ENCODE data around the gene COLGALT1. TPM values are rescaled to one million over a fixed set of nuclear protein-coding genes. Genes with fewer than 3 reads are reported as not detected.

COLGALT1 gene
- total RNA-seq, 1 donor from 2014 or later = 40.6 TPM

GRCh38 chr19:17623224-17623935 is 67.9 kb downstream of the COLGALT1 start:
- DNase-seq = no peak

GRCh38 chr19:17624314-17624991 is 69.0 kb downstream of the COLGALT1 start:
- DNase-seq = no peak

DNA sequence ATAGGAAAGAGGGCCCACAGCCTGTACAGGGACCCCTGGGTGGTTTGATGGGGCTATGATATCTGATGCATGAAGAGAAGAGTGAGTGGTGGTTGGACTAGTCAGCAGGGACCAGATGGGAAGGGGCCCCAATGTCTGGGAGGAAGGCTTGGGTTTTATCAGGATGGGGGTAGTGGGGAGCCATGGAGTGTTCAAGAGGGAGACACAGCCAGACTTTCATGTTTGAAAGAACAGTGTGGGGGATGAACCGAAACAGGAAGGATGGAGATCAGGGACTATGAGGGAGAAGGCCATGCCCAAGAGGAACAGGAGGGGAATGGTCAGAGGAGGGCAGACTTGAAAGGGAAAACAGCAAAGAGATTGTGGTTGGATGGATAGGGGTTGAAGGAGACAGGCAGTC is 69.6 kb downstream of the COLGALT1 start:
- DNase-seq = no peak

- DNase-seq = no peak
These were observed 70.5 kb downstream of the COLGALT1 start for GRCh38 chr19:17625980-17626379.

- no peak for DNase-seq
These were observed 71.1 kb downstream of the COLGALT1 start for GRCh38 chr19:17626456-17627015.

- DNase-seq = no peak
These were observed 71.7 kb downstream of the COLGALT1 start for GRCh38 chr19:17627161-17627560.

DNA sequence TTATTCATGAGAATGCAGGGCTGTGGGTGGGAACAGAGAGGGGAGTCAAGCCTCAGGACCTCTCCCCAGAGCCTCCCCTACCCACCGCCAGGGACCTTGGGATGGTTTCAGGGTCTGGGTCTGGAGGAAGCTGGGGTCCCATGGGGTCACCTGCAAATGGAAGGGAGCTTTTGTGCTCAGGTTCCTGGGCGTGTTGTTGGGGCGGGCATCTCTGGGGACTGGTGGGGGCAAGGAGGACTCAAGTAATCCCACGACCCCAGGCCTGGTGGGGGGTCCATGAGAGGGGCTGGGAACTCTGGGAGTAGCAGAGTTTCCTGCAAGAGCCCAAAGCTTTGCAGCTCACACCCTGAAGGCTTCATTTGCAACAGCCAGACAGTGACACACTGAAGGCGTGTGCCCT is 72.5 kb downstream of the COLGALT1 start:
- no peak for DNase-seq

DNA sequence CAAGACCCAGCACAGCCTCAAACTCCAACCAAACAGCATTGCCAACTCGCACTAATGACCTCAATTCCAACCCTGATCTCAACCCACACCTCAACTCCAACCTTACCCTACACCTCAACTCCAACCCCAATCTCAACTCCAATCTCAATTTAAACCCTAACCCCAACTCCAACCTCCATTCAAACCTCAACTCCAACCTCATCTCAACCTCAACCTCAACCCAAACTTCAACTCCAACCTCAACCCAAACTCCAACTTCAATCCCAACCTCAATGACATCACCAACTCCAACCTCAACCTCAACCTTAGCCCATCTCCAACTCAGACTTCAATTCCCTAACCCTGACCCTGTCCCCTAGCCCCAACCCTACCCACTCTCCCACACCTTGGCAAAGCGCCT is 74.3 kb downstream of the COLGALT1 start:
- no peak for DNase-seq

- DNase-seq = no peak
These were observed 77.1 kb downstream of the COLGALT1 start for GRCh38 chr19:17632577-17632976.

Other genes starting within 250 kb of the COLGALT1 start
- 20.3 TPM for gene MRPL34, start 249.8 kb upstream of the COLGALT1 start, total RNA-seq
- gene DDA1, start 246.1 kb upstream of the COLGALT1 start, total RNA-seq = 7.9 TPM
- 6.7 TPM for gene ANO8, start 220.8 kb upstream of the COLGALT1 start, total RNA-seq
- gene GTPBP3, start 218.1 kb upstream of the COLGALT1 start, total RNA-seq = 10.6 TPM
- 10.9 TPM for gene PLVAP, start 178.3 kb upstream of the COLGALT1 start, total RNA-seq
- not detected for gene CCDC194, start 161.5 kb upstream of the COLGALT1 start, total RNA-seq
- 6.9 TPM for gene BST2, start 150.0 kb upstream of the COLGALT1 start, total RNA-seq
- gene MVB12A, start 135.6 kb upstream of the COLGALT1 start, total RNA-seq = 19.2 TPM
- 0.69 TPM for gene TMEM221, start 107.0 kb upstream of the COLGALT1 start, total RNA-seq
- gene NXNL1, start 94.7 kb upstream of the COLGALT1 start, total RNA-seq = not detected
- 19.6 TPM for gene SLC27A1, start 85.1 kb upstream of the COLGALT1 start, total RNA-seq
- gene PGLS, start 44.0 kb upstream of the COLGALT1 start, total RNA-seq = 36.3 TPM
- 0.10 TPM for gene UNC13A, start 132.7 kb downstream of the COLGALT1 start, total RNA-seq
- gene MAP1S, start 163.8 kb downstream of the COLGALT1 start, total RNA-seq = 17.6 TPM
- 2.4 TPM for gene FCHO1, start 195.8 kb downstream of the COLGALT1 start, total RNA-seq
- gene B3GNT3, start 239.5 kb downstream of the COLGALT1 start, total RNA-seq = 0.79 TPM

Data from skin of body (tissue), 2 donors.